DMS53 treated with DMSO at 0.1 percent for 48 hours (cell line): ENCODE measurements around the gene DOHH.

Experiments used
- DNase-seq: peaks from one replicate; lab custom pipeline; 2025; ENCODE audit not compliant: unreplicated experiment; lab: John Stamatoyannopoulos, UW

Gene DOHH

GRCh38 chr19:3504735-3505134 lies 4.3 kb upstream of the DOHH start:
- no peak for DNase-seq

DNA sequence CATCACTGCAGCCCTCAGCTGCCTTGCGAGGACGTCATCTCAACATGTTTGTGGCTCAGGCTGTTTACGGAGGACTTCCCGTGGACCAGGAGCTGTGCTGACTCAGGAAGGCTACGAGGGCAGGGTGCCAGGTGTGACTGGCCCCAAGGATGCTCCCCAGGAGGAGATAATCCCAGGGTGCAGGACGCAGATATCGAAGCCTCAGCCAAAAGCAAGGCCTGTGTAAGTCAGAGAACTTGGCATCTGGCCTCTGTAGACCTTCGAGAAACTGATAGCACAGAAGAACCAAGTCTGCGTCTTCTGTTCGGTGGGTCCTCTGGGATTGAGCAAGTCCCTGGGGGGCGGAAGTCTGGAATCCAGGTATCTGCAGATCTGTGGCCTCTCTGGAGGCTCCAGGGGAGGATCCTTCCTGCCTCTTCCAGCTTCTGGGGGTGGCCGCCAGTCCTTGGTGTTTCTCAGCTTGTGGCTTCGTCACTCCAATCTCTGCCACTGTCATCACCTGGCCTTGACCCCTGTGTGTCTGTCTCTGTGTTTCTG lies 2.6 kb upstream of the DOHH start:
- no peak for DNase-seq

- no peak for DNase-seq
Observed at GRCh38 chr19:3501780-3502179, 1.3 kb upstream of the DOHH start.

DNA sequence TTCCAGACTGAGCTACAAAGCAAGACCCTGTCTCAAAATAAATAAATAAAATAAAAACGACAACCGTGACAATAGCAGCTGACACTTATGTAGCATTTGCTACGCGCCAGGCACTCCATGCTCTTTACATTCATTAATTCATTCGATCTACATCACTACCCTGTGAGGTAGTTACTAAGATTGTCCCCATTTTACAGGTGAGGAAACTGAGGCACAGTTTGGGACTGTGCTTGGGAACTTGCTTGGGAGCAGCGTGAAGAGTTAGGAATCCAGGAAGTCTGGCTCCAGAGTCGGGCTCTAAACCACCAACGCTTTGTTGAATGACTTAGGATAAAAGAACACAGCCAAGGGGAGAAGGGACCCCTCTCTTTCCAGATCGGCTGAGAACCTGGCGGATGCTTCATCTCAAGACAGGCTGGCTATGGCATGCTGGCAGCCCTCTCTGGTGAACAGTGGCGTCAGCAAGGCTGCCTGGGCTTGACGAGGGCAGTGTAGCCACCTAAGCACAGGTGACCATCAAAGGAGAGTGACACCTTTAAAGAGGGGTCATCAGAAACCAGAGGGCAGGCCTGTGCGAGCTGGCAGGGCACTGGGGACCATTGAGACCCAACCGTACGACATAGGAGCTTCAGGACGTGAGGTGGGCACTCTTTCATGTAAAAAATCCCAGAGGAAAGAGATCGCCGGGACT lies 591 bp downstream of the DOHH start:
- DNase-seq = no peak

GRCh38 chr19:3497757-3498520 lies 2.5 kb downstream of the DOHH start:
- no peak for DNase-seq

DNA sequence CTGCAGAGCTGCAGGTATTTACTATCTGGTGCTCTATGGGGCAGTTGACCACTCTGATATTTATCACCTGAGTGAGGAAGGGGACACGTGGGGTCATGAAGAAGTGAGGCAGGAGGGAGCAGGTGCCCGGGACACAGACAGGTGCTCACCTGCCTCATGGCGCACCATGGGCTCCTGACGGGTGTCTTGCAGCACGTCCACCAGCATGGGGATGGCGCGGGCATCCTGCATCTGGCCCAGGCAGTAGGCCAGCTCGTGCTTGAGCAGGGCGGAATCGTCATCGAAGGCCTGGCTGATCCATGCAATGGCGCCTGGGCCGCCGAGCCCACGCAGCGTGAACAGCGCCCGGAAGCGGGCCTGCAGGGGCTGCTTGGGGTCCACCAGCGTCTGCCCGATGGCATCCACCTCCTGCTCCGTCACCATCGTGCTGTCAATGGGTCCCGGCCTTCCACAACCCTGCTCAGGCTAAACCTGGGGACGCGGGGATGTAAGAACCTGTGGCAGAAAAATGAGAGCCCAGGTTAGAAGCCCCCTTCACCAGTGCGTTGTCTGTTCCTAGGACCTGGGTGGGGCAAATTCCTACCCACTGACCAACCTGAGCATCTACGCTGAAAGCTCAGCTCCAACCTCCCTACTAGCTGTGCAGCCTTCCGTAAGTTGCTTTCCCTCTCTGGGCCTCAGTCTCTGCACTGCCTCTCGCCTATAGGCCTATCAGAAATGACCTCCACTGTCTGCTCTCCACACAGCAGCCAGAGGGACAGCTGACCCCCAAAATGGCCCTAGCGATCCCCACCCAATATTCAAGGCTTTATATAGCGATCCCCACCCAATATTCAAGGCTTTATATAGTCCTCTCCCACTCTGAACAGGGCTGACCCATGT lies 3.8 kb downstream of the DOHH start:
- no peak for DNase-seq

- DNase-seq = no peak
Observed at GRCh38 chr19:3494559-3494958, 5.9 kb downstream of the DOHH start.

DNA sequence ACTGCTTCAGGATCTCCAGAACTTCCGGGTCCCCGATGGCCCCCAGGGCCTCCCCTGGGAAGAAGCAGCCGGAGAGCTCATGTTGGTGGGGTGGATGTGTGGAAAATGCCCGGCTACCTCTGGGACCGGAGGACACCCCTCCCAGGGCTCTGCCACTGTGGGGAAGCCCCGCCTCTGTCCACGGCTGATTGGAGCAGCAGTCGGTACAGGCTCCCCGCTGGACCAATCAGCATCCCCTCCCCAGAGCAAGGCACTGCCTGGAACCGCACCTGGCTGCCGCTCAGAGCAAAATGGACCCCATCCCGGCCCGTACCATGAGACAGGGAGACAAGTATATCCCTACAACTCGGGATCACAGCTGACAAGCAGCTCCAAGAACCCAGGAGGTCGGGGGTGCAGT lies 6.4 kb downstream of the DOHH start:
- DNase-seq = no peak

DNA sequence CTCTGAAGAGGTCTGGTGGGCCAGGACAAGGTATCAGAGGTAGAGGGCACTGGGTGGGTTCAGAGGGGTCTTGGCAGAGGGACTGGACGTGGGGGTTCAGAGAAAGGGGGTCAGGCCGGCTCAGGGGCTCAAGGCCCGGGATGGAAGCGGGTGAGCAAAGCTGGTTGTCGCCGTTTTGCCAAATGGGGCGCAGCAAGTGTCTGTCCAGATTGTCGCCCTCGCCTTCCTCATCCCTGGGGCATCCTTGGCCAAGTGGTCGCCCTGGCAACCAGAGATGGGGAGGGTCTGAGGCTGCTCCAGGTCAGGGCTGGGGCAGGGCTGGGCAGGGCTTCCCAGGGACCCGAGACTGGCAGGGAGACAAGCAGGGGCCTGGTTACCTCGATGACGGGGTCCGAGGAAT lies 6.8 kb downstream of the DOHH start:
- DNase-seq = no peak

DNA sequence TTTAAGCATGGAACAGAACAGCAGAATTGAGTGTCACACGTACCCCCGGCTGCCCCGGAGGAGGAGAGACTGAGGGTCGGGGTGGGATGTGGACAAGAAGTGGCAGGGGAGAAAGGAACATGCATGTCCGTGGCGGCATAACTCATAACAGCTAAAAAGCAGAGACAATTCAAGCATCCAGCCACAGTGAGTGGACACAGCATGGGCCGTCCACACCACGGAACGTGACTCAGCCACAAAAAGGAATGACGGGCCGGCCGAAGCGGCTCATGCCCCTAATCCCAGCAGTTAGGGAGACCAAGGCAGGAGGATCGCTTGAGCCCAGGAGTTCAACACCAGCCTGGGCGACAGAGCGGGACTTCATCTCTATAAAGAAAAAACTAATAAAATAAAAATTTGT lies 7.6 kb downstream of the DOHH start:
- DNase-seq = no peak

- no peak for DNase-seq
Observed at GRCh38 chr19:3492131-3492839, 8.2 kb downstream of the DOHH start.

DNA sequence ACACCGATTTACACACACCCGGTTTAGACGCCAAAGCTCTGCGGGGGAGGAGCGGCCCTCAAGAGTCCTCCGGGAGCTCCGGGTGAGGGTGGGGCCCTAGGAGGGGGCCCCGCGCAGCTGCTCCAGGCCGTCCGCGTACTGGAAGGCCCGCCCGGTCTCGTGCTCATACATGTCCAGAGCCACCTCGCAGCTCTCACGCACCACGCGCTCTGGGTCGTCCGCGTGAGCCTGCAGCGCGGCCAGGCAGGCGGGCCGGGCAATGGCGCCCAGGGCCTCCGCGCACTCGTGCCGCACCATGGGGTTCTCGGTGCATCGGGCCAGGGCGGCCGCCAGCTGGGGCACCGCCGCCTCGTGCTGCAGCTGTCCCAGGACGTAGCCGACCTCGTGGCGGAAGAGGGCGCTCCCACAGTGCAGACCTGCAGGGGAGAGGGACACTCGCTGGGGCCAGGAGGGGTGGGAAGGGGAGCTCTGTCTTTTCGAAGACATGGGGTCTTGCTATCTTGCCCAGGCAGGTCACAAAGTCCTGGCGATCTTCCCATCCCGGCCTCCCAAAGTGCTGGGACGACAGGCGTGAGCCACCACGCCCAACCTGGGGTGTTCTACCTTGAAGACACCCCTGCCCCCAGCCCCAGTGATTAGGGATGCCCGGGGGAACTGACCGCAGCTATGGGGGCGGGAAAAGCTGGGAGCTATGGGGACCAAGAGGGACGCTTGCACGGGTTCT lies 8.9 kb downstream of the DOHH start:
- DNase-seq = no peak

- DNase-seq = no peak
Observed at GRCh38 chr19:3483226-3483628, 17.2 kb downstream of the DOHH start, which contains the start of gene SMIM44. Gene SMIM44, minus strand, starts transcription at chr19:3483441. Its CDS starts 38 bp downstream, at chr19:3483403.

- no peak for DNase-seq
Observed at GRCh38 chr19:3482507-3483225, 17.8 kb downstream of the DOHH start.

DNA sequence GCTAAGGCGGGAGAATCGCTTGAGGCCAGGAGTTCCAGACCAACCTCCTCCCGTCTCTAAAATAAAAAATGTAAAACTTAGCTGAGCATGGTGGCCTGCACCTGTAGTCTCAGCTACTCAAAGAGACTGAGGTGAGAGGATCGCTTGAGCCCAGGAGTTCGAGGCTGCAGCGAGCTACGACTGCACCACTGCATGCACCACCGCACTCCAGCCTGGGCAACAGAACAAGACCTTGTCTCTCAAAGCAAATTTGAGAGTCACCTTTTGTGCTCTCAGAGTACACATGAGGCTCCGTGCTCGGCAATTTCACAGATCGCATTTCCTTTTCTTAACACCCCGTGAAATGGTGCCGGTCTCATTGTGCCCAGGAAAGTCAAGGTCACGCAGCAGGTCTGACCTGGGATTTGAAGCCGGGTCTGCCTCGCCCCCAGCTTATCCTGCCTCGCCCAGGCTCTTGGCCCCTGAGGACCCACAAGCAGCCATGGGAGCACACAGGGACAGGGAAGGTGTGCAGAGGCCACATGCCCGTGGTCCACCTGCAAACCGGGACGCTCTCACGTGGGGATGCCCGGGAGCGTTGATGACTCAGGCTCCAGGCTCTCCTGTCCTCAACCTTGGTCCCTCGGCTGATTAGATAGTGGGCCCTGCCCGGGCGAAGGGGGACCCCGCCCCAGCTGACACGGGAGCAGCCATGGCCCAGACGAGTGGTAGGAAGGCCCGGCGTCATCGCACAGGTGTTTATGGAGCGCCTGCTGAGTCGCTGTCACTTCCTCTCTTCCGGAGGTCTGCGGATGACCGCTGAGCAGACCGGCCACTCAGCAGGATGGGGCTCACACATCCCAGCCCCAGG lies 19.0 kb downstream of the DOHH start:
- DNase-seq = no peak

DNA sequence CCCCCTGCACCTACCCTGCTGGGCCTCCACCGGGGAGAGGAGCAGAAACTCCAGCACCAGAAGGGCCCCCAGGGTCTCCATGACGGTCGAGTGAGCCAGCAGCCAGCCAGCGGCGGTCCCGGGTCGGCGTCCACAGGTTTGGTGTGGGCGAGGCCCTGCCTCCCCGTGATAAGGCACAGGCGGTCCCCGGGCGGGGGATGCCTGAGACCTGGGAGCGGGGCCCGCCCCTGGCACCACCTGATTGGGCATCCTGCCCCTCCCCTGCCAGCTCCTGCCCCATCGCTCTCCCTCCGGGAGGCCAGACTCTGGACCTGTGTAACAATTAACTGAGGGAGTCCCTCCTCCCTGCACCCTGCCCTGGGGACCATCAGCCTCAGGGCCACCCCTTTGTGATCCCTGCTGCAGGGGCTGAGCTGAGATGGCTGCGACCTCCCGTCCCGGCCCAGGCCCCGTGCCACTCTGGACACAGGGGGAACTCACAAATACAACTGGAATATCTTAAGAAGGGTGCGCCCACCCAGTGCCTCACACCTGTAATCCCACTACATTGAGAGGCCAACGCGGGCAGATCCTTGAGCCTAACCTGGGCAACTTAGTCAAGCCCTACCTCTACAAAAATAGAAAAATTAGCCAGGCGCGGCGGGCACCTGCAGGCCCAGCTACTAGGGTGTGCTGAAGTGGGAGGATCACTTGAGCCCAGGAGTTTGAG lies 19.9 kb downstream of the DOHH start, which contains the start of gene SMIM24:
Gene SMIM24, minus strand, starts transcription at position 143 of the 709 bp plus-strand sequence. Its CDS starts 62 bp downstream, at position 81.
- no peak for DNase-seq

DNA sequence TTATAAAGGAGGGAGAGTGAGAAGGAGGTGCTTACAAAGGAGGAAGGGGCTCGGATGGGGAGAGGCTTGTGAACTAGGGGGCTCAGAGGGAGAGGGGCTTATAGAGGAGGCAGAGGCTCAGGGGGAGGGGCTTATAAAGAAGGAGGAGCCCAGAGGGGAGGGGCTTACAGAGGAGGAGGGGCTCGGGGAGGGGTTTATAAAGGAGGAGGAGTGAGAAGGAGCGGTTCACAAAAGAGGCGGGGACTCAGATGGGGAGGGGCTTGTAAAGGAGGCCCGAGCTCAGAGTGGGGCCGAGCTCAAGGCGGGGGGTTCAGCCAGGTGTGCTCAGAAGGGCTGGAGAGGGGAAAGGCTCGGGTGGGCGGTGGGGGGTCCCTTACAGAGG lies 20.6 kb downstream of the DOHH start:
- no peak for DNase-seq
